Lower lobe of right lung (tissue), 2 donors: Measurements from ENCODE around the gene PLCD3. TPM values are rescaled to one million over a fixed set of nuclear protein-coding genes. Genes with fewer than 3 reads are reported as not detected.

Source experiments
- ATAC-seq, 2 donors: fragments of 200-7000 bp; cut with Tn5 transposase; one replicate each; pipeline ENCODE4 v1.9.1; 2020 to 2022; ENCODE audit warnings: mild to moderate bottlenecking in 2 of 2, moderate library complexity in 2 of 2
- DNase-seq: peaks from one replicate; pipeline ENCODE4 v3.0.0-alpha.2; 2020
- H3K27ac ChIP-seq: fragments of 200-600 bp; one replicate; pipeline ENCODE4 v1.8.0; 2022
- H3K27me3 ChIP-seq: fragments of 200-600 bp; one replicate; pipeline ENCODE4 v1.8.0; 2022; ENCODE audit warnings: low read depth
- H3K36me3 ChIP-seq: fragments of 200-600 bp; one replicate; pipeline ENCODE4 v1.8.0; 2022; ENCODE audit warnings: mild to moderate bottlenecking
- H3K4me1 ChIP-seq: fragments of 200-600 bp; one replicate; pipeline ENCODE4 v1.8.0; 2022
- H3K4me3 ChIP-seq: fragments of 200-600 bp; one replicate; pipeline ENCODE4 v1.8.0; 2022; ENCODE audit warnings: mild to moderate bottlenecking
- H3K9me3 ChIP-seq: fragments of 200-600 bp; one replicate; pipeline ENCODE4 v1.8.0; 2022
- intact Hi-C: fragments of 100-400 bp; cut with DNase I; formaldehyde crosslinking; loops from one replicate; pipeline ENCODE4 v1.11.0; 2022
- total RNA-seq: library from RNA; stranded (reverse); fragmentation: NEBNext Ultra II Directional; extraction: Animal tissue kit (Norgen Biotek cat#: 25700); gene quantifications from one replicate; pipeline ENCODE4 v1.2.1, GENCODE V29; 2021
- TF ChIP-seq, protein P1 (sequence below): fragments of 200-600 bp; IDR thresholded peaks from one replicate; pipeline ENCODE4 v1.8.0; 2022; ENCODE audit warnings: antibody characterized with exemption, mild to moderate bottlenecking
- donor health status: DM: no; HTN: yes; CAD: no; lungs with severe emphysema.

The PLCD3 gene
- total RNA-seq, 1 donor from 2014 or later: 38.3 TPM

DNA sequence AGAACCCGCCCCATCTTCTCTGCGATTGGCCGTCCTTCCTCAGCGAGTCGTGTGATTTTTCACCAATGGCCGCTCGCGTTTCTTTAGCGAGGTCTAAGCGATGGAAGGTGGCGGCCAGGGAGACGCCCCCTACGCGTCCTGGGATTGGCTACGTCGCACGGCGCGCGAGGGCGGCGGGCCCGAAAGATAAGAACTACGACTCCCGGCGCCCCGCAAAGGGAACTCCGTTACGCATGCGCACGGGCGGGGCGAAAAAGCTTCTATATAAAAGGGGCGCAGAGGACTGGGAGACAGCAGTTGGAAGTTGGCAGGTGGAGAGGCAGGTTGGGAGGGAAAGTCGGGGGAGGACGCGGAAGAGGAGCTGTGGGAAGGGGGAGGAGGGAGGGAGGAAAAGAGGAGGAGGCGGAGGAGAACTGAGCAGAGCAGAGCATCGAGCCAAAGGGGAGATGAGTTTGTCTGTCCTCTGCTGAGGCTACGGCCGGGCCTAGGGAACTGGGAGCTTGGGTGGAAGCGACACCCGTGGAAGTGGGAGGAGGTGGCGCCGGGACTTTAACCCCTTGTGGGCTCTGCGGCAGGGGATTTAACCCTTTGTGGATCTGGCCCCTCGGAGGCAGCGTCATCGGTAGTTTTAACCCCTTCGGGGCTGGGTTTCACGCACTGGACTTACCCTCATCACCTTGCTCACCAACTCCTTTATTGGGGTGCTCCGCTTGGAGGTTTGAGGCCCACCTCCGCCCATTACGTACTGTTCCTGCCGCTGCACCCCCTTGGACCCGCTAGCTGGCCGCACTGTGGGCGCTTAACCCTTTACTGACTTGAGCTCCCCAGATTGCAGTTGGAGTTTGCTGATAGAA lies 16.1 kb upstream of the PLCD3 start, which contains the start of gene HEXIM1:
TSS of gene HEXIM1 (plus strand) at position 293 of the 854 bp plus-strand sequence. CDS start 716 bp downstream, outside the sequence.
- no peaks in the 10 kb centered on the region for H3K9me3 ChIP-seq
- TF ChIP-seq, protein P1, sequence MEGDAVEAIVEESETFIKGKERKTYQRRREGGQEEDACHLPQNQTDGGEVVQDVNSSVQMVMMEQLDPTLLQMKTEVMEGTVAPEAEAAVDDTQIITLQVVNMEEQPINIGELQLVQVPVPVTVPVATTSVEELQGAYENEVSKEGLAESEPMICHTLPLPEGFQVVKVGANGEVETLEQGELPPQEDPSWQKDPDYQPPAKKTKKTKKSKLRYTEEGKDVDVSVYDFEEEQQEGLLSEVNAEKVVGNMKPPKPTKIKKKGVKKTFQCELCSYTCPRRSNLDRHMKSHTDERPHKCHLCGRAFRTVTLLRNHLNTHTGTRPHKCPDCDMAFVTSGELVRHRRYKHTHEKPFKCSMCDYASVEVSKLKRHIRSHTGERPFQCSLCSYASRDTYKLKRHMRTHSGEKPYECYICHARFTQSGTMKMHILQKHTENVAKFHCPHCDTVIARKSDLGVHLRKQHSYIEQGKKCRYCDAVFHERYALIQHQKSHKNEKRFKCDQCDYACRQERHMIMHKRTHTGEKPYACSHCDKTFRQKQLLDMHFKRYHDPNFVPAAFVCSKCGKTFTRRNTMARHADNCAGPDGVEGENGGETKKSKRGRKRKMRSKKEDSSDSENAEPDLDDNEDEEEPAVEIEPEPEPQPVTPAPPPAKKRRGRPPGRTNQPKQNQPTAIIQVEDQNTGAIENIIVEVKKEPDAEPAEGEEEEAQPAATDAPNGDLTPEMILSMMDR: no peak
- intact Hi-C loops: no loop called here
- H3K36me3 ChIP-seq: no peaks in the 10 kb centered on the region
- no peaks in the 10 kb centered on the region for H3K27me3 ChIP-seq
- H3K4me3 ChIP-seq: peak within 1 kb of the TSS; percentile 71
- peak within 1 kb of the TSS; percentile 98 for H3K27ac ChIP-seq
- DNase-seq: peak; percentile 100
- H3K4me1 ChIP-seq: peaks cover 53% of the 10 kb centered on the region
- ATAC-seq: peak; percentile 88 to 93

DNA sequence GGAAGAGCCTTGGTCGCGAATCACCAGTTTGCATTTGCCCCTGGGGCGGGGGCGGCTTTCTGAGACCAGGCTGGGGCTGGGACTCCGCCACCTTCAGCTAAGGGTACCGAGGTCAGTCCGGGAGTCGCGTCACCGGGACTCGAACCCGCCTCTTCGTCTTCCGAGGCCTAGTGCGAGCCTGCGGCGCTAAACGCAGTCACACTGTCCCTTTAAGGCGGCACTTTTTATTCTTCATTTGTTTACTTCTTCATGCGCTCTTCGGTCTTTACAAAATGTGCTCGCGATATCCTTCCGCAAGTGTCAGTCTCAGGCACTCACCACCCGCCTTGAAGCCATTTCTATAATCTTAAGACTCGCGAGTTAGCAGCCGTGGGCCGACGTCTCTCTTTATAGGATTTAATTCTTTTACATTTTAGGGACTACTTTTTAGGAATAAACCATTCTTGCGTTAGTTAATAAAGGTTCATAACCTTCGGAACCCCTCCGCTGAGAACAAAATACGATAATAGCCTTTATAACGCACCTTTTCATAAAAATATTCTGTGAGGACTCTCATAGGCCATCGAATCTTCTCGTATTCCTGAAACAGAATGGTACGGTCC lies 15.4 kb upstream of the PLCD3 start:
- peak; percentile 89 for DNase-seq
- Histone ChIP-seq H3K27me3 (no peaks in the 10 kb centered on the region), H3K9me3 (no peaks in the 10 kb centered on the region), H3K27ac (peak overlapping the region; percentile 98), H3K4me3 (peak overlapping the region; percentile 71), H3K4me1 (peaks cover 52% of the 10 kb centered on the region), H3K36me3 (no peaks in the 10 kb centered on the region)
- TF ChIP-seq, protein P1: no peak
- intact Hi-C loops: no loop called here
- peak; percentile 59 to 63 for ATAC-seq

DNA sequence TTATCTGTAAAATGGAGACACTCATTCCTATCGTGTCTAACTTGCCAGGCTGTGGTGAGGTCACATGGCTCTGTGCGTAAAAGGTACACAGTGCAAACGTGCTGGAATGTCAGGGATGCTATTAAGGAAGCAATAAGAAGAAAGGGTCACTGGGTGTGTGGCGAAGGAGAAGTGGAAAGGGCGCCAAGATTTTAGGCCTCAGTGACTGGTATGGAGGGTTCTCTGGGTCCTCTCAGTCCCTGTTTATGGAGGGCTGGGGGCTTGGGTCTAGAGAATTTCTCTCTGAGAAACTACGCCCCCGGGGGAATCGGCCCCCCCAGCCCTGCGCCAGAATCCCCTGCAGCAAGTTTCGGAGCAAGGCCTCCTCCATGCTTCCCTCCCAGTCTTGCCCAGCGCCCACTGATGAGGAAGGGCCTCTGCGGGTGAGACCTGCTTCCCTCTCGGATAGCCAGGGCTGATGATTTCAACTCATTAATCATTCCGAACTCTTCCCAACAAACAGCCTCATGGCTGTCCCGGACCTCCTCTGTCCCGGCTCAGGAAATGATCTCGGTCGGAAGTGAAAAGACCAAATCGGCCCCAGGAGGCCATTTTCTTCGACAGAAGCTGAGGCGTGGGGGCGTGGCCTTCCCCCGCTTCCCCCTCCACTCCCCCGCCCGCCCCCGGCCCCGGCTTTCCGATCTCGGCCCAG lies 14.7 kb upstream of the PLCD3 start:
- H3K27me3 ChIP-seq: no peaks in the 10 kb centered on the region
- peak; percentile 67 for DNase-seq
- no peaks in the 10 kb centered on the region for H3K36me3 ChIP-seq
- H3K4me3 ChIP-seq: peak overlapping the region; percentile 71
- H3K4me1 ChIP-seq: peaks cover 46% of the 10 kb centered on the region
- ATAC-seq: peak; percentile 20 to 30
- TF ChIP-seq, protein P1: no peak
- H3K27ac ChIP-seq: peak overlapping the region; percentile 98
- intact Hi-C loops: no loop called here
- H3K9me3 ChIP-seq: no peaks in the 10 kb centered on the region

DNA sequence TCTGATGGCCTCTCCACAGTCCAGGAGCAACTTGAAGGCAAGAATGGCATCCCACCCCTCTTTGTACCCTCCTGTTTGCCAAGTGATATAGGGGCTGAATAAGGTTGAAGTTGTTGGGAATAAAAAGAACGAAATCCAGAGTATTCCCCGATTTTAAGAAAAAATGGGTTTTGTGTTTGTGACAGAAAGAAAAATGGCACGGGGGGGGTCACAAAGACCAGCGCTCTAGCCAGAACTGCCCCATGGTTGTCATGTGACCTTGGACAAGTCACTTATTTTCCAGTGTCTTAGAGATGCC lies 14.2 kb upstream of the PLCD3 start:
- intact Hi-C loops: no loop called here
- H3K27me3 ChIP-seq: no peaks in the 10 kb centered on the region
- TF ChIP-seq, protein P1: no peak
- DNase-seq (no peak), ATAC-seq (no peak)
- peak overlapping the region; percentile 71 for H3K4me3 ChIP-seq
- no peaks in the 10 kb centered on the region for H3K36me3 ChIP-seq
- no peaks in the 10 kb centered on the region for H3K9me3 ChIP-seq
- H3K4me1 ChIP-seq: peaks cover 41% of the 10 kb centered on the region
- peak overlapping the region; percentile 98 for H3K27ac ChIP-seq

DNA sequence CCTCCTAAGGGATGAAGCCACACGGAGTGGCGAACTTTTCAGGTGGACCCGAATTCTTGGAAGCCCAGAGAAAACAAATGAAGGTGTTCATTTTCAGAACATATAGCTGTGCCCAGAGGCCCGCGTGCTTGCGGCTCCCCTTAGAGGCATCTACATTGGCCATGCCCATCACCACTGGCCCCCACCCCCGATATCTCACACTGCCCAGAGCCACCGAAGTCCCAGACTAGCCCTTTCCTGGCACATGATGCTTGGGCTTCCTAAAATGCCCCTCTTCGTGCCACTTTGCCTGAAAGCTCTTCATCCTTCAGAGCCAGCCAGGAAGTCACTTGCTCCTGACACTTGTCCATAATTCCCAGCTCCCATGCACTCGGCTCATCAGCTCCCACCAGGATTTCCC lies 13.9 kb upstream of the PLCD3 start:
- Histone ChIP-seq H3K4me3 (no peak overlapping the region), H3K27ac (peak overlapping the region; percentile 98), H3K36me3 (no peaks in the 10 kb centered on the region), H3K4me1 (peaks cover 37% of the 10 kb centered on the region), H3K9me3 (no peaks in the 10 kb centered on the region), H3K27me3 (no peaks in the 10 kb centered on the region)
- intact Hi-C loops: no loop called here
- TF ChIP-seq, protein P1: no peak
- no peak for ATAC-seq
- DNase-seq: no peak
